NOMO-1 (cell line): ENCODE results near the gene EIF5AL1.
"Not testable (repeated sequence)": the region's sequence is repeated elsewhere in the genome, so short reads cannot be mapped to it uniquely, and the experiment has no call there.

ENCODE experiments used
- DNase-seq, 2 experiments: peaks; one replicate each; lab custom pipeline; 2025; ENCODE audit not compliant: unreplicated experiment in 2 of 2; lab: John Stamatoyannopoulos, UW

EIF5AL1 gene

DNA sequence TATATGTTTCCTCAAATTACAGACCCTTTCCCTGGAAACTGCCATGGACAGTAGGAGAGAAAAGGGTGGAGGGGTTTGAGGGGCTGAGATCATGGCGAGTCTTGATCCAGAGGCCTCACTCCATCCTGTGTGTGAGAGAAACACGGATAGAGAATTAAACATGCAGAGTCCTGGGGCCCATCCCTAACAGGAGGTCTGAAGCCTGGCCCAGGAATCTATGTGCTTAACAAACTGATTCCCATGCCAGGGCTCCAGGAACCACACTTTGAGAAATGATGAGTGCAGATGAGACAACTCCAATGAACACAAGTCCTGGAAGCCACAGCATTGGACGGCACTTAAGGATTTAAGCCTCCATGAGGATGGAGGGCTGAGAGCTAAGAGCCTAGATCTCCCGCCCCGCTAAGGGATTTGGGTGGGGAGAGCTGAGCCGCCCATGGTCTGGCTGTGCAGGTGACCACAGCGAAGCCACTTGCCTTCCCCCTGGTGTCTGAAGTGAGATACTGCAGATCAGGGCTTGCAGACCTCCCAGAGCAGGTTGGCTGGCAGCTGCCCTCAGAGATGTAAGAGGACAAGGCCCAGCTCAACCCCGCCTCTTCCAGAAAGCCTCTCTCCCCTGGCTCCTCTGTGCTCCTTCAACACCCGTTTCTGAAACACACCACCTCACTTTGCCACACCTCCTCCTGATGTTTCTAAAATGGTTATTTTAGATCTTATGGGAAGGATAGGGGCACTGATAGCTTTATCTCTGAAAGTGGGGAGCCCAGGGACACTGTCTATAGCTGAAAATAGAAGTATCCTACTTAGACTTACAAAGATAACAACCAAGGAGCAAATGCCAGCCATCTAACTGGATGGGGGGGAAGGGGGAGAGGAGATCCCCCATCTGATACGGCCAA lies 24.8 kb upstream of the EIF5AL1 start:
- DNase-seq: peak in 1 of 2 experiments; percentile 26

DNA sequence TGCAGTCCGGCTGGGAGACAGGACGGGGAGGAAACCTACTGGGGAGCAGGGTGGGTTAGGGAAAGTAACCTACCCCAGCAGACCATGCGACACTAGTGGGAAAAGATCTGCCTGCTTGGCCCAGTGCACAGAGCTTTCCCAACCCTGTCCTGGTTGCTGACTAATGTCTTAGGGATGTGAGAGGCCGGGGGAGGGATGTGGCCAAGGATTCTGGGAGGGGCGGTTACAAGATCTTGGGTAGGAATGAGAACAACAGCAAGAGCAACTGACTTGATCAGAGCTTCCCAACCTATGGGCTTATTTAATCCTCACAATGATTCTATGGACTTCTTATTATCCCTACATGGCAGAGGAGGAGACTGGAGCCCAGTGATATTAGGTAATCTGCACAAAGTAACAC lies 24.0 kb upstream of the EIF5AL1 start:
- DNase-seq: no peak

DNA sequence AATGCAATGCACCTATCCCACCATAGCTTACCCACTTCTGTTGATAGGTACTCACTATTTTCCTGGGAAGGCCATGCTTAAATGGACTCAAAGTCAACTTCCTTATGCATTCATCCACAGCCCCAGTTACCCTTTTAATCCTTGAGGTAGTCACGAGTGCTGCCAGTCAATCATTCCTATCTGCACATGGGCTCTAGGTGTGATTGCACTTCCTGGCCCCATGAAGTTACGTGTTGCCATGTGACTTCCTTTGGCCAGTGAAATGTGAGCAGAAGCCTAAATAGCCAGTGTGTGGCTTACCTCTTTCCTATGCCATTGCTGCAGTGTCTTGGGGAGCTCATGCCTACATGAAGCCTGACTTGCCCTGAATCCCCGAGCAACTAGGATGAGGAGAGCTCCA lies 23.5 kb upstream of the EIF5AL1 start:
- no peak for DNase-seq

DNA sequence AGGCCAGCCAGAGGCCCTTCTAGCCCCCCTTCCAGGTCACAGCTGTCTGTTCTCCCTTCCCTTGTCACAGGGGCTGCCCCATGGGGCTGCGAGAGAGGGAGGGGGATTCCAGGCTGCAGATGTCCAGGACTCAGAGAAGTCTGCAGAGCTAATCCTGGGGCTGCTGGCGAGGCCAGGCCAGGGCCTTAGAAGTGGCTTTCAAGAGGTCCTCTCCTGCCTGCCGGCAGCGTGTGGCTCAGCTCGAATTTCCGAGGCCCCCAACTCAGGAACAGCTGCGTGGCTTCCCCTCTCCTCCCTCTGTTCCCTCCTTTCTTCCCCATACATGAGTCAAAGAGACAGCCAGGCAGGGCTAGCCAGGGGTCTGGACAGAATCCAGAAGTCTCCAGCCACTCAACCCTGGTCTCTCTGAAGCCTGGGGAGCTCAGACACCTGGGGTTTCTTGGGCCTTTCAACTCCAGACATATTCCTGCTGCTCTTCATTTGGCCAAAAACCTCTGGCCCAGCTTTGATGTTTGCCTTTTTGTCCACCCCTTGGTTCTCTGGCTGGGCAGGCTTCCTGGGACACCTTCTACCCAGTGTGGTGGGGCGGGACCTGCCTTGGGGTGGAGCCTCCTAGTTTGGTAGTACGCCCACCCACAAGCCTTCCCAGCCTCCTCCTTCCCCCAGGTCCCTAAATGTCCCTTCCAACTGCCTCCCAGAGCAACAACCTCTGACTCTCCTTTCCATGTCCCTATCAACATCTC lies 21.8 kb upstream of the EIF5AL1 start:
- DNase-seq: no peak

DNA sequence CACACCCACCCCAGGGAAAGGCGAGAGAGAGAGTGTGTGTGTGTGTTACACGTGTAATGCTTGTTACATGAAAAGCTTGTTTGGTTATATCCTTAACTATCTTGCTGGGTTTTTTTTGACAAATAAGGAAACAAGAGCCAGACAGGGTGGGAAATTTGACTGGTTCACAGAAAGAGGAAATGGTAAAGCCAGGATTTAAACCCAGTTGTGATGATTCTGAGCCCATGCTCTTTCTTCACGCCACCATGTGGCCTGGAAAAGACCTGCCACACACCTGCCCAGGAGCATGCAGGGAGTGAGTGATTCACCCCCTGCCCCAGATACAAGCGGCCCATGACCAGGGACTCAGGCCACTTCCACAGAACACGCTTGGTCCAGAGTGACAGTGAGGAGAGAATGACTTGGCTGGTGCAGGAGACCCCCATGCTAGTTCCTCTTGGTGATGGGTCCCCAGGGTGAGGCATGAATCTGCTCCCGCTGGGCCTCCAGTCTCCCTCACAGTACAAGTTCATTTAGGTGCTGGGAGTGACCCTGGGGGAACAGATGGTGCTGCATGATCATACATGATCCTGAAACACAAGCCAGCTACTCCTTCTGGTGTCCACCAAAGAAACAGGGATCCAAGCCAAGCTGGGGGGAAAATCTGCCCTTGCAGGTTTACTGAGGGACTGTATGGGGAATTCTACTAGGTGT lies 21.0 kb upstream of the EIF5AL1 start:
- DNase-seq: peak in 1 of 2 experiments; percentile 40

DNA sequence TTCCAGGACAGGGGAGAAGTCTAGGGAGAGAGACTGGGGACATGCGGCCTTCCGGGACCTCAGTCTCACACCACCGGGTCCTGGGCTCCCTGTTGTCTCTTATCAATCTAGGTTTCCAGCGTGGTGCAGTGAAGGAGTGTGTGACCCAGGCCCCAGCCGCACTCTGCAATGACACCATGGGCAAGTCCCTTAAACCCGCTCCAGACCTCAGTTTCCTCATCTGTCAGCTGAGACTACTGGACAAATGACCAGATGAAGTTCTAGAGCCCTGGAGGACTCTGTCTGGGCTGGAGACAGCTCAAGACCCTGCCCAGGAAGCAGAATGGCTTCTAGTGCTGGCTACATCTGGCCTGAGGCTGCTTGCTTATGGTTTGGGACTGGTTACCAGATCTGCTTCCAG lies 20.1 kb upstream of the EIF5AL1 start:
- DNase-seq: no peak

DNA sequence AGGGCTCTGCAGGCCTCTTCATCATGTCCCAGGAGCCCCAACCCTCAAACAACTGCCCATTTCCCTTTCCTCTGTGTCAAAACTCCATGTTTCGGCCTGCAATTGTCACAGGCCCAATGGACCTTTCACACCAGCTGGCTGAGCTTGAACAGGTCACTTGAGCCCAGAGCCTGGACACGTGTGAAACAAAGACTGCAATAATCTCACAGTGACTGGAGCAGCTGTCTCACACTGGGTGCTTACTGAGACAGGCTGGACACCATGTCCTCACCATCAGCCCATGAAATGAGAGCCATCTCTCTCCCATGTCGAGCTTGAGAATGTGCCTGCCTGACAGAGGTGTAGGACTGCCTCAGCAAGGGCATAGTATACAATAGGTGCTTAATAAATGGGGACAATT lies 19.5 kb upstream of the EIF5AL1 start:
- no peak for DNase-seq

DNA sequence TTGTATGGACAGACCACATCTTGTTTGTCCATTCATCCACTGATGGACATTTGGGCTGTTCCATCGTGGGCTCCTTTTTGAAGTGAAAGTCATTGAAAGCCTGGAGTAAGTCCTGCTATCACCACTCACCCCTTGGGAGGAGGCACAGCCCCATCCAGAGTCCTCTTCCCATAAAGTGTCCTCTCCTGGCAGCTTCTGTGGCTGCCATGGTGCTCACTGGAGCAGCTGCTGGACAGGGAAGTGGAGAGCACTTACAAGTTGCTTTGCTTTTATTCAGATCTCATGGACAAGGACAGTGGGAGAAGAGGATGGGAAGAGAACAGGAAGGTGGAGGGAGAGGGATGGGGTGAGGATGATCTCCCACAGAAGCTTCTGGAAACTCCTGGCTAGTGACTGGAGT lies 18.5 kb upstream of the EIF5AL1 start:
- DNase-seq: no peak

DNA sequence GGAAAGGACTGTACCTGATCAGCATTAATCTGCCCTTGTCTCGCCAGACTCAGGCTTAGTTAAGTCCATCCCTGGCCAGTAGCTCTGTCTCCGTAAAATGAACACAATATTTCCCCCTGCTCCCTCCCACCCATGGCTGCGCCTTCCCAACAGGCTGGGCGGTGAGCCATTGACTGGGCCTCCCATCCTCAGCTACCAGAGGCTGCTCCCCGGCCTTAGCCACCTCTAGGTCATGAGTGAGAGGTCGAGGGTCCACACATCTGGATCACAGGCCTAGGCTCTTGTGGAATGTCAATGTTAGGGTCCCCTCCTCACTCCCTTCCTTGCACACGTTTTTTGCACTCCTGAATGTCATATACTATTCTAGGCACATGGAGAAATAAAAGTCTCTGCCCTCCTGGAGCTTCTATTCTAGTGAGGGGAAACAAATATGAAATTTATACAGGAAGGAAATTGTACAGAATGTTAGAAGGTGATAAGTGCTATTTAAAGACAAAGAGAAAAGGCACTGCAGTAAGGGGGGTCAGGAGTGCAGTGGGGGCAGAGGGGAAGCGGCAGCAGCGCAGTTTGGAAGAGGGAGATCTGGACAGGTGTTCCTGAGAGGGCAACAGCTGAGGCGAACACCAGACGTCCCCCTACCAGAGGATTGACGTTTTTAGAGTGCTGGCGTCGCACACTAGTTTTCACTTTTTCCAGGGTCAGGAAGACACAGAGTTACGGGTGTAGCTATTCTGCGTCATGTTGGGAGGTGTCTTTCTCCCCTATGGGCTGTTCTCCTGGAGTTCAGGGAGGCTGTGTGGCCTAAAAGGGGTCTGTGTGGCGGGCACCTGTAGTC lies 17.2 kb upstream of the EIF5AL1 start:
- no peak for DNase-seq

DNA sequence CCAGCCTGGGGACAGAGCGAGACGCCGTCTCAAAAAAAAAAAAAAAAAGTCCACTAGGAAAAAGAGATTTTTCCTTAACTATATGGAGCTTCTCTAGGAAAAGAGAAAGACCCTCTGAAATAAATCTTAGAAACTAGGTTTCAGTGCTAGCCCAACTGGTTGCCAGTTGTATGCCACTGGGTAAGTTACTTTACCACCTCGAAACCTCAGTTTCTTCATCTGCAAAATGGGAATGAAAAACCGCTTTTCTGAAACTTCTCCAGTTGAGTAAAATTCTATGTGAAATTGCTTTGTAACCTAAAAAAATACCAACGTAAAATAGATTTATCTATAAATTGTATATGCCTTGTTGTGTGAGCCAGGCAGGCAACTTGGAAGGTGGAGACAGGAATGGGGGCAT lies 16.5 kb upstream of the EIF5AL1 start:
- DNase-seq: no peak

DNA sequence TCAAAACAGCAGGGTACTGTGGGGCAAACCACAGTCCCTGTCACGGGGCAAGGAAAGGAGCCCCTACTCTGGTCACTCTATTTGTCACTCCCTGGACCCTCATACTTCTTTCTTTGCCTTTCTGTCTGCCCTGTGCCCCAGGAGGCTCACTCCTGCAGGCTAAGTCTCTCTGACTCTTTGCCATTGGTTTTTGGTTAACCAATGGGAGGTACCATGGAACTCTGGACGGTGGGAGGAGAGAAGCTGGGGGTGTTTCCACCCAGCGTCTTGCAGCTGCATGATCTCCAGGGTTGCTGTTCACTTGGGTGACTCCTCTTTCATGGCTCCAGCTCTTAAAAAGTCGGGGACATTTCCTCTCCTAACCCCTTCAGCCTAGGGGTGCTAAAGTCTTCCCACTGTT lies 15.4 kb upstream of the EIF5AL1 start:
- DNase-seq: no peak

DNA sequence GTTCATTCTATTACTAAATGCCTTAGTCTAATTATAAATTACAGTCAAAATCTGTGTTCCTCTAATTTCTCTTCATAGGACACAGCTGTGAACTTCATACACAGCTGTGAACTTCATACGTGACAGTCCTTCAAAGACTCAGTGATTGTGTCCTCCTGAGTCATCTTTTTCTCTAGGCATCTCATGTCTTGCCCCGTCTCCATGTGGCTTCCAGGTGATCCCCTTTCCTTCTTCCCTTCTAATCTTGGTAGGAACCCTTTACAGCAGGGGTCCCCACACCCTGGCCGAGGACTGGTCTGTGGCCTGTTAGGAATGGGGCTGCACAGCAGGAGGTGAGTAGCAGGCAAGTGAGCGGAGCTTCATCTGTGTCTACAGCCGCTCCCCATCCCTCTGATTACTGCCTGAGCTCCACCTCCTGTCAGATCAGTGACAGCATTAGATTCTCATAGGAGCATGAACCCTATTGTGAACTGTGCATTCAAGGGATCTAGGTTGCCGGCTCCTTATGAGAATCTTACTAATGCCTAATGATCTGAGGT lies 14.0 kb upstream of the EIF5AL1 start:
- no peak for DNase-seq

DNA sequence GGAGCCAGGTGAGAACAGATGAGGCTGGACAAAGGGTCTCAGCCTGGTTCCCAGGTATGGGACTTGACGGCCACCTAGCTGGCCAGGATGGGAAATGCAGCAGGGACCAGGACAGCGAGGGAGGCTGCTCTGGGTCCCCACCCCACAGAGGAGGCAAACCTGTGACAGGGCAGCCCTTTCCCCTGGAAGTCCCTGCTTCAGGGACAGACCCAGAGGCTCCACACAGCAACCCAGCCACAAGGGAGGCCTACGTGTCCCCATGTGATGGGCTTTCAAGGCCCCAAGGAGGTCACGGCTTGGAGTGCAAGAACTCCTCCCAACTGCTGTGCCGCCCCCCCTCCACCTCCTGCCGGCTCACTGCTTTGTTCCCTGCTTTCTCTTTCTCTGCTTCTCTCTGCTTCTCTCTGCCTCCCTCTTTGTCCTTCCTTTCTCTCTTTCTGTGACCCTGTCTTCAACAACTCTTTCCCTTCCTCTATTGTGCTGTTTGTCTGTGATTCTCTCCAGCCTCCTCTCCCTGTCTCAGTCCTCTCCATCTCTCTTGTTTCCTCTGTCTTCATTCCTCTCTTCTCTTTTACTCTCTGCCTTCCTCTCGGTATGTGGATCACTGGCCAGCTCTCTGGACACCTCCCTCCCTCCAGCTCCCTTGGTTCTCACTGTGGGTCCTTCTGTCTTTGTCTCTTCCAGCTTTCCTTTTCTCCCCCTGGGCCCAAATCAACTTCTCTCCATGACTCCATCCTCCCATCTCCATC lies 9.6 kb upstream of the EIF5AL1 start:
- no peak for DNase-seq

DNA sequence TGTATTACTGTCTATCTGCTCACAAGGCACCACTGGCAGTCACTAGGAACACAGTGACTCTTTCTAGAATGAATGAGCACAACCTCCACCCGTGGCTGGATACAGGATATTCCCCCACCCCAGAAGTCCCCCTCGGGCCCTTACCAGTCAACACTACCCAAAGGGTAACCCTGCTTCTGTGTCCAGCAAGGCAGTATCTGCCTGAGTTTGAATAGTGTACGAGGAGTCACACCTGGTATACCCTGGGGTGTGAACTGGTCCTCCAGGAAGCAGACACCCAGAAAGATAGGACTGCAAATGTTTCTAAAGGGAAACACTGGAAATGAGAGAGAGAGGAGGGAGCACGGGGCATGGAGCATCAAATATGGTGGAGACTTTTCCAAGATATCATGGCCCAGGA lies 8.5 kb upstream of the EIF5AL1 start:
- not testable (repeated sequence) for DNase-seq

DNA sequence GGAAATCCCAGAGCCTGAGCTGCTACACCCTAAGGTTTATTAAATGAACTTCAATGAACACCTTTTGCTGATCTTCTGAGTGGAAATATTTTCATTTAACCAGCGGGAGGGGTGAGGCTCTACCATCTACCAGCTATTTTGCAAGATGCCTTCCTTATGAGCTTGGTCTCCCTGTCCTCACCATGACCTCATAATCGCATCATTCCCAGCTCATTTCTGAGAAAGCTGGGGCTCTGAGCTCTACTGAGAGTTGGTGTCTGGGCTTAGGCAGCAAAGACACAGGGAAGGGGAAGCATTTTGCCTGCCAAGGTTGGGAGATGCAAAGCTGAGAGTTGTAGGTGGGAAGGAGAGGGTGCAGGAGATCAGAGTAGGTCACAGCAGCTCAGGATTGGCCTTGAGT lies 7.8 kb upstream of the EIF5AL1 start:
- not testable (repeated sequence) for DNase-seq

DNA sequence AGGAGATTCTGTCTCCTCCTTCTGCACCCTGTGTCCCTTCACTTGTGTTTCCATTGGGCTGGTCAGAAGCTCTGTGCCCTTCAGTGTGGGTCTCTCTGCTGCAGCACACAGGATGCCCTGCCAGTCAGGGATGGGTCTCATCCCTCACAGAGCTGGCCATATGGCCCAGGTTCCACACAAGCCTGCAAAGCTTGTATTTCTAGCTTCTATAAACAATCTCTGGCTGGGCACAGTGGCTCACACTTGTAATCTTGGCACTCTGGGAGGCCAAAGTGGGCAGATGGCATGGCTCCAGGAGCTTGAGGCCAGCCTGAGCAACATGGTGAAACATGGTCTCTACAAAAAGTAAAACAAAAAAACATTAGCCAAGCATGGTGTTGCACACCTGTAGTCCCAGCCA lies 7.0 kb upstream of the EIF5AL1 start:
- not testable (repeated sequence) for DNase-seq

DNA sequence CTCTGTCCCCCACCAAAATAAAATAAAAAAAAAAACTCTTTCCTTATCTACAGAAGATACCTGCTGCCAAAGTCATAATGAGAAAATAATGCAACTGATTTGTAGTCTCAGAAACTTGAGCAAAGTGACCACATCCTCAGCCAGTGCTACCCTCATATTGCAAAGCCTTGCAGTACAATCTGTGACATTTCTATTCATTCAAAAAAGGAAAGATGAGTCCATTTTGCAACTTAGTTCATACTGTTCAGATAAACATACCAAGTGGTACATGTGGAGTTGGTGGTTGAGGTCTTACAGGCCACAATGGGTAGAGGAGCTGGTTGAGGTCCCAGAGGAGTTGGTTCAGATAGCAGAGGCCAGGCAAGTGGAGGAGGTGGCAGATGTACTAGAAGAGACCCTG lies 6.5 kb upstream of the EIF5AL1 start:
- no peak for DNase-seq

DNA sequence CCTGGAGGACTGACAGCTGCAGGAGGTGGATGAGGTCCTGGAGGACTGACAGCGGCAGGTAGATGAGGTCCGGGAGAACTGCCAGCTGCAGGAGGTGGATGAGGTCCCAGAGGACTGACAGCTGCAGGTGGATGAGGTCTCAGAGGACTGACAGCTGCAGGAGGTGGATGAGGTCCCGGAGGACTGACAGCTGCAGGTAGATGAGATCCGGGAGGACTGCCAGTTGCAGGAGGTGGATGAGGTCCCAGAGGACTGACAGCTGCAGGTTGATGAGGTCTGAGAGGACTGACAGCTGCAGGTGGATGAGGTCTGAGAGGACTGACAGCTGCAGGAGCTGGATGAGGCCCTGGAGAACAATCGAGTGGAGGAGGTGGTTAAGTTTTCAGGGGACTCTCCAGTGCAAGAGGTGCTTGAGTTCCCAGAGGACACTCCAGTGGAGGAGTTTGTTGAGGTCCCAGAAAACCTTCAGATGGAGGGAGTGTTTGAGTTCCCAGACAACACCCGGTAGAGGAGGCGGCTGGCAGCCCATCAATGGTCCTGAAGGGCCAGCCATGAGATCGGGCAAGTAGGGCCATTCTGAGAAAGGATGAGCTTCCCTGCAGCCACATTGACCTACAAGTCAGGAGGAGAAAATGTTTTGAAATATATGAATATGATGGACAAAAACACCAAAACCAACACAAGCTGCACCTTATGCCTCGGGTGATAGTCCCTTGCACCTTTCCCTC lies 4.7 kb upstream of the EIF5AL1 start:
- DNase-seq: no peak

DNA sequence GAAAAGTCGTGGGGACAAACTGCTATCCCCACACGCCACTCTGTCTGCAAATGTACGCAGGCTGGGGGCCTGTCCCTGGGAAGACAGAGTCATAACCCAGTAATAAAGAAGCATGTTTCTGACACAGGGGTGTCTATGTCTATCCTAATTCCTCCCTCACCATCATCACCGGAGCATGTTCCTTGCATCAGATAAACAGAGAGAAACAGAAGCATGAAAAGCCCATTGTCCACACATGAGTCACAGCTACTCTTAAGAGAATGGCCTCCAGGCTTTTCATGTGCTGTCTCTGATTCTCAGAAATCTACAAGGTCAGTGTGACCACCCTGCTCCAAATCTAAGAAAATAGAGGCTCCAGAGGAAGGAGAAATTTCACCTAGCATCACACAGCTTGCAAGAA lies 4.1 kb upstream of the EIF5AL1 start:
- DNase-seq: not testable (repeated sequence)
